HEK293 (cell line): Measurements from ENCODE around the gene IPO8.

Experiments
- ATF2 ChIP-seq: fragments of 450-650 bp; formaldehyde crosslinking; IDR thresholded peaks from 2 replicates; pipeline ENCODE4 v1.5.1; 2016; ENCODE audit warnings: missing biosample characterization, missing genetic modification characterization, low read depth
- MZF1 ChIP-seq: fragments of 450-650 bp; formaldehyde crosslinking; IDR thresholded peaks from 2 replicates; pipeline ENCODE4 v1.5.1; 2017; ENCODE audit warnings: missing biosample characterization, missing genetic modification characterization, borderline replicate concordance
- ZNF132 ChIP-seq: fragments of 450-650 bp; formaldehyde crosslinking; IDR thresholded peaks from 2 replicates; pipeline ENCODE4 v1.5.1; 2017; ENCODE audit warnings: missing biosample characterization, missing genetic modification characterization, borderline replicate concordance
- ZNF140 ChIP-seq: fragments of 450-650 bp; formaldehyde crosslinking; IDR thresholded peaks from 2 replicates; pipeline ENCODE4 v1.5.1; 2016; ENCODE audit warnings: missing biosample characterization, missing genetic modification characterization
- TF ChIP-seq, protein P1 (sequence below): fragments of 450-650 bp; formaldehyde crosslinking; IDR thresholded peaks from 2 replicates; pipeline ENCODE4 v1.5.1; 2016; ENCODE audit warnings: missing biosample characterization, missing genetic modification characterization

DNA sequence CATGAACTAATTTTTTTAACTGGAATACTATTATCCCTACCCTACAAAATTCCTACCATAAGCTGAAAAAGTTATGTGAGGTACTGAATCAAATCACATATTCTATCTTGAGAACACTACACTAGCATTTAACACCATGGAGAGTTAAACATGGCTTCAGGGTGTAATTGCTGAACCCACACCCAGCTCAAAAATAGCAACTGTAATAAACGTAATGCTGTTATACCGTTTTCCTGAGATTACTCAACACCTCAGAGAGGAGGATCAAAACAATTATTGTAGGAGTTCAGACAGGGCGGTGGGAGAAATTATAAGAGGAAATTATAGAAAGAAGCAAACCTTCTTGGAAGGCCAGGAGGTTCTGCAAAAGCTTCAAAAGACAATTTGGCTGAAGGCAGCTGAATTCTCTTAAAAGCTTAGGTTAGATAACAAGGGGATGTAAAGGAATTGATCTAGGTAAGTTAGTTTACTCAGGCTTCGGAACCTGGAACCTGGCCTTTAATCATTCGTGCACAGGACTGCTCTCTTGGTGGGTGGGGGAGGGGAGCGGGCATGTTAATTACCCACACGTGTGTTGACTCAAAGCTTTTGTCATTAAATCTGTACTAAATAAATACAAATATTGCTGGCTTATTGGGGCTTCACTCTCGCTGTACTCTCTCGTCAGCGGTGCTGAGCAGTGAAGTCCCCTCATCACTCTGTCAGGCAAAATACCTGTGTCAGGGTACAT, 12.1 kb upstream of the IPO8 start:
- TF ChIP-seq, protein P1, sequence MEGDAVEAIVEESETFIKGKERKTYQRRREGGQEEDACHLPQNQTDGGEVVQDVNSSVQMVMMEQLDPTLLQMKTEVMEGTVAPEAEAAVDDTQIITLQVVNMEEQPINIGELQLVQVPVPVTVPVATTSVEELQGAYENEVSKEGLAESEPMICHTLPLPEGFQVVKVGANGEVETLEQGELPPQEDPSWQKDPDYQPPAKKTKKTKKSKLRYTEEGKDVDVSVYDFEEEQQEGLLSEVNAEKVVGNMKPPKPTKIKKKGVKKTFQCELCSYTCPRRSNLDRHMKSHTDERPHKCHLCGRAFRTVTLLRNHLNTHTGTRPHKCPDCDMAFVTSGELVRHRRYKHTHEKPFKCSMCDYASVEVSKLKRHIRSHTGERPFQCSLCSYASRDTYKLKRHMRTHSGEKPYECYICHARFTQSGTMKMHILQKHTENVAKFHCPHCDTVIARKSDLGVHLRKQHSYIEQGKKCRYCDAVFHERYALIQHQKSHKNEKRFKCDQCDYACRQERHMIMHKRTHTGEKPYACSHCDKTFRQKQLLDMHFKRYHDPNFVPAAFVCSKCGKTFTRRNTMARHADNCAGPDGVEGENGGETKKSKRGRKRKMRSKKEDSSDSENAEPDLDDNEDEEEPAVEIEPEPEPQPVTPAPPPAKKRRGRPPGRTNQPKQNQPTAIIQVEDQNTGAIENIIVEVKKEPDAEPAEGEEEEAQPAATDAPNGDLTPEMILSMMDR (tag by site-specific recombination) = no peak
- TF ChIP-seq ZNF132 (tag by site-specific recombination) (no peak), ZNF140 (tag by site-specific recombination) (no peak), MZF1 (tag by site-specific recombination) (no peak), ATF2 (tag by site-specific recombination) (no peak)
